Sigmoid colon (tissue), 4 donors: ENCODE measurements around the gene GJD2.

Source experiments
- CTCF ChIP-seq, 4 experiments: fragments of 450-650 bp in 3 of 4; fragments of 200-600 bp in 1 of 4; IDR thresholded peaks; one replicate each; pipeline ENCODE4 v1.5.1; 2016 to 2019; ENCODE audit warnings: antibody characterized with exemption in 4 of 4, mild to moderate bottlenecking in 3 of 4, moderate library complexity in 2 of 4
- EP300 ChIP-seq, 4 donors: sonication (generic); formaldehyde crosslinking; IDR thresholded peaks; one replicate each; pipeline ENCODE4 v1.6.1; 2017; ENCODE audit warnings: antibody characterized with exemption in 4 of 4
- POLR2A ChIP-seq, 2 donors: fragments of 450-650 bp; IDR thresholded peaks; one replicate each; pipeline ENCODE4 v1.6.1; 2016; ENCODE audit warnings: antibody characterized with exemption in 2 of 2, mild to moderate bottlenecking in 2 of 2, moderate library complexity in 2 of 2
- POLR2AphosphoS5 ChIP-seq, 4 donors: sonication (generic); formaldehyde crosslinking; IDR thresholded peaks; one replicate each; pipeline ENCODE4 v1.6.1; 2017; ENCODE audit warnings: antibody characterized with exemption in 4 of 4

GRCh38 chr15:34725556-34725955, 29.2 kb downstream of the GJD2 start:
- no peak for TF ChIP-seq EP300 (IDR thresholded peaks at IDR 0.05)
- TF ChIP-seq POLR2A (IDR thresholded peaks at IDR 0.05), result no peak
- TF ChIP-seq CTCF (IDR thresholded peaks at IDR 0.05), result no peak
- no peak for TF ChIP-seq POLR2AphosphoS5 (IDR thresholded peaks at IDR 0.05)
